Measurements from ENCODE around the gene AHSP.

DNA sequence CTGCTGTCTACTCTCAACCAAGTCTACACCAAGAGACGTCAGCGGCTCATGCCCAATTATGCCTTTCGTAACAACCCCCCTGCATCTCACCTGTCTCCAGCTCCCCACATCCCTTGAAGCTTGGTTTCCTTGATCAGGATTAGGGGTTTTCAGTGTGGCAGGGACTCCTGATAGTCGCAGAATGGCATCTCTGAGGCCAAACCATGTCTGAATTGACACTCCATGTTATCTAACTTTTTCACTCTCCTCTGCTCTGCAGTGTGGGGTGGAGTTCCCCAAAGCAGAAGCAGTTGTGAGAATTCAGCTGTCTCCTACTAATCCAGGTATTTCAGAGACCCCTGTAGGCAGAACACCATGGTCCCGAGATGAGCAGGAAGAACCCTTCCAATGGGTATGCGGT, 5.6 kb upstream of the AHSP start:
- TF ChIP-seq, protein P1, sequence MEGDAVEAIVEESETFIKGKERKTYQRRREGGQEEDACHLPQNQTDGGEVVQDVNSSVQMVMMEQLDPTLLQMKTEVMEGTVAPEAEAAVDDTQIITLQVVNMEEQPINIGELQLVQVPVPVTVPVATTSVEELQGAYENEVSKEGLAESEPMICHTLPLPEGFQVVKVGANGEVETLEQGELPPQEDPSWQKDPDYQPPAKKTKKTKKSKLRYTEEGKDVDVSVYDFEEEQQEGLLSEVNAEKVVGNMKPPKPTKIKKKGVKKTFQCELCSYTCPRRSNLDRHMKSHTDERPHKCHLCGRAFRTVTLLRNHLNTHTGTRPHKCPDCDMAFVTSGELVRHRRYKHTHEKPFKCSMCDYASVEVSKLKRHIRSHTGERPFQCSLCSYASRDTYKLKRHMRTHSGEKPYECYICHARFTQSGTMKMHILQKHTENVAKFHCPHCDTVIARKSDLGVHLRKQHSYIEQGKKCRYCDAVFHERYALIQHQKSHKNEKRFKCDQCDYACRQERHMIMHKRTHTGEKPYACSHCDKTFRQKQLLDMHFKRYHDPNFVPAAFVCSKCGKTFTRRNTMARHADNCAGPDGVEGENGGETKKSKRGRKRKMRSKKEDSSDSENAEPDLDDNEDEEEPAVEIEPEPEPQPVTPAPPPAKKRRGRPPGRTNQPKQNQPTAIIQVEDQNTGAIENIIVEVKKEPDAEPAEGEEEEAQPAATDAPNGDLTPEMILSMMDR (conservative IDR thresholded peaks at IDR 0.05; ENCODE audit: low read length), result no peak
- TF ChIP-seq EZH2phosphoT487 (IDR thresholded peaks at IDR 0.05; ENCODE audit: borderline replicate concordance), result no peak
